G401.6 (cell line): ENCODE measurements around the gene NHLRC4.

ENCODE experiments used
- FAIRE-seq: peaks from 2 replicates; lab custom pipeline; 2012; peaks lifted over from hg19 to GRCh38; lab: Jason Lieb, UNC

Gene NHLRC4

GRCh38 chr16:553601-554296, 13.1 kb upstream of the NHLRC4 start:
- no peak for FAIRE-seq

GRCh38 chr16:554297-554621, 12.5 kb upstream of the NHLRC4 start:
- FAIRE-seq, result no peak

- no peak for FAIRE-seq
Measured at GRCh38 chr16:554640-555365, 12.0 kb upstream of the NHLRC4 start.

- no peak for FAIRE-seq
Measured at GRCh38 chr16:555528-556473, 11.0 kb upstream of the NHLRC4 start.

GRCh38 chr16:556474-557173, 10.2 kb upstream of the NHLRC4 start:
- FAIRE-seq, result no peak

- no peak for FAIRE-seq
Measured at GRCh38 chr16:557463-558297, 9.1 kb upstream of the NHLRC4 start.

- no peak for FAIRE-seq
Measured at GRCh38 chr16:558298-559020, 8.3 kb upstream of the NHLRC4 start.

- no peak for FAIRE-seq
Measured at GRCh38 chr16:559021-559380, 7.8 kb upstream of the NHLRC4 start.

- FAIRE-seq, result no peak
Measured at GRCh38 chr16:559411-560203, 7.2 kb upstream of the NHLRC4 start.

GRCh38 chr16:560204-560700, 6.6 kb upstream of the NHLRC4 start, which contains the start of gene PRR35:
Gene PRR35, plus strand, starts transcription at chr16:560394. Its CDS starts 2,901 bp downstream, at chr16:563295.
- FAIRE-seq, result no peak

GRCh38 chr16:560701-561412, 5.9 kb upstream of the NHLRC4 start:
- no peak for FAIRE-seq

GRCh38 chr16:561413-561794, 5.4 kb upstream of the NHLRC4 start:
- FAIRE-seq, result no peak

GRCh38 chr16:561957-562938, 4.6 kb upstream of the NHLRC4 start:
- FAIRE-seq, result no peak

- FAIRE-seq, result no peak
Measured at GRCh38 chr16:563072-563644, 3.6 kb upstream of the NHLRC4 start.

- no peak for FAIRE-seq
Measured at GRCh38 chr16:564690-565418, 2.0 kb upstream of the NHLRC4 start.

- FAIRE-seq, result no peak
Measured at GRCh38 chr16:565419-566330, 1.1 kb upstream of the NHLRC4 start.
